Transverse colon (tissue), 4 donors: ENCODE data around the gene KIAA1217. TPM values are rescaled to one million over a fixed set of nuclear protein-coding genes. Genes with fewer than 3 reads are reported as not detected.

Experiments used
- DNase-seq: peaks from one replicate; pipeline ENCODE4 v3.0.0-alpha.2; 2019
- H3K27ac ChIP-seq, 4 donors: fragments of 200-600 bp; sonication (generic); 2 replicates each; pipeline ENCODE4 v1.5.1; 2016 to 2018; ENCODE audit warnings: inconsistent platforms in 4 of 4
- H3K27me3 ChIP-seq: fragments of 200-600 bp; sonication (generic); 2 replicates; pipeline ENCODE4 v1.5.1; 2017; ENCODE audit warnings: inconsistent platforms
- H3K36me3 ChIP-seq, 4 donors: fragments of 200-600 bp; sonication (generic); 2 replicates each; pipeline ENCODE4 v1.5.1; 2017 to 2019; ENCODE audit warnings: inconsistent platforms in 4 of 4
- H3K4me1 ChIP-seq, 4 donors: fragments of 200-600 bp; sonication (generic); 2 replicates each; pipeline ENCODE4 v1.5.1; 2017 to 2020; ENCODE audit warnings: inconsistent platforms in 4 of 4
- H3K4me3 ChIP-seq, 4 donors: fragments of 200-600 bp; sonication (generic); 1 replicate in 1 of 4; 2 replicates in 3 of 4; pipeline versions ENCODE4 v1.5.1 to v1.6.1; 2017 to 2019; ENCODE audit warnings: inconsistent platforms in 4 of 4
- H3K9me3 ChIP-seq, 2 donors: fragments of 200-600 bp; sonication (generic); 2 replicates each; pipeline ENCODE4 v1.5.1; 2017 to 2019; ENCODE audit warnings: inconsistent platforms in 2 of 2
- EP300 ChIP-seq: sonication (generic); formaldehyde crosslinking; IDR thresholded peaks from one replicate; pipeline ENCODE4 v1.6.1; 2017; ENCODE audit warnings: antibody characterized with exemption, low read depth
- POLR2A ChIP-seq: fragments of 450-650 bp; IDR thresholded peaks from one replicate; pipeline ENCODE4 v1.6.1; 2016; ENCODE audit warnings: antibody characterized with exemption, mild to moderate bottlenecking, moderate library complexity
- POLR2AphosphoS5 ChIP-seq, 3 donors: sonication (generic); formaldehyde crosslinking; IDR thresholded peaks; one replicate each; pipeline ENCODE4 v1.6.1; 2016; ENCODE audit warnings: antibody characterized with exemption in 3 of 3
- WGBS, 2 donors: methylation state at CpG; one replicate each; pipeline ENCODE4 v1.1.5; 2018; ENCODE audit warnings: low coverage in 1 of 2; 5-methylcytosine and 5-hydroxymethylcytosine counted together
- in situ Hi-C, 4 donors: fragments of 200-750 bp; cut with MboI; loops; one replicate each; pipeline versions ENCODE4 v1.15.0 to v1.15.1; 2017; ENCODE audit warnings: low sequenced_read_pairs in 3 of 4, low pct_ligation_motif_present in 1 of 4, low pct_unique_long_range_greater_than_20kb in 1 of 4
- intact Hi-C: fragments of 100-400 bp; cut with DNase I; formaldehyde crosslinking; loops from one replicate; pipeline ENCODE4 v1.15.1; 2023; ENCODE audit warnings: low total_unique reads
- total RNA-seq, 4 donors: library from RNA; depleted of rRNA; stranded (reverse); fragments of >200 nt; gene quantifications; one replicate each; pipeline ENCODE4 v1.1.0, GENCODE V29; 2016
- TF ChIP-seq, protein P1 (sequence below), 5 experiments: fragments of 200-600 bp in 3 of 5; fragments of 450-650 bp in 2 of 5; sonication (generic) in 3 of 5; IDR thresholded peaks; 1 replicate in 2 of 5; 2 replicates in 3 of 5; pipeline ENCODE4 v1.5.1; 2016 to 2017; ENCODE audit warnings: antibody characterized with exemption in 5 of 5, inconsistent platforms in 3 of 5, mild to moderate bottlenecking in 2 of 5, moderate library complexity in 1 of 5

Gene KIAA1217
- total RNA-seq, 4 donors from 2014 or later = 56.5 to 175 (median 72.0) TPM

DNA sequence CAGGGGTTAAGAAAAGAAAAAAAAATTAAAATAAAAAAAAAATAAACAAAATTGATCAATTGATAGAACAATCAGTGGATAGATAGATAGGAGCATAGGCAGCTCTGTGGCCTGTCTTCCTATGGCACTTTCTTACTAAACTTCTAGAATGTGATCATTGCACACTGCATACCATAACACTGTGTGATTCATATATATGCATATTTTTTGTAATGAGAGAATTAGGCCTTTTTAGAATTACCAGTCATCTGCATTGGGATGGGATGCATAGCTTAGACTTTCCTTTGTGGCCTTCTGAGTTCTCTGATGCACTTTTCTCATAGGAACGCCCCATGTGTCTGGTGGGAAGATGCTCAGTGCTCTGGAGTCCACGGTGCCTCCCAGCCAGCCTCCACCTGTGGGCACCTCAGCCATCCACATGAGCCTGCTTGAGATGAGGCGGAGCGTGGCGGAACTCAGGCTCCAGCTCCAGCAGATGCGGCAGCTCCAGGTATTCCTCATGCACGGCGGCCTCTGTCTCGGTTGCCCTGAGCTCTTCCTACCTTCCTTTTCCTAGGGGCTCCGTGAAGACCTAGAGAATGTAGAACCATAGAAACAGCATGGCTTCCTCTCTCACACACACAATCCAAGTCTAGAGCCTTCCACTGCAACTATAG is 292.2 kb downstream of the KIAA1217 start:
- no peak for DNase-seq
- Histone ChIP-seq H3K27ac (no peak overlapping the region), H3K4me3 (no peak overlapping the region), H3K36me3 (peaks cover 0 to 7% (median 0%) of the 10 kb centered on the region in 4 donors), H3K4me1 (peaks cover 0 to 4% (median 0%) of the 10 kb centered on the region in 4 donors), H3K27me3 (no peaks in the 10 kb centered on the region), H3K9me3 (no peaks in the 10 kb centered on the region)
- TF ChIP-seq EP300 (no peak), POLR2AphosphoS5 (IDR thresholded peaks at IDR 0.05) (no peak), POLR2A (no peak)
- TF ChIP-seq, protein P1, sequence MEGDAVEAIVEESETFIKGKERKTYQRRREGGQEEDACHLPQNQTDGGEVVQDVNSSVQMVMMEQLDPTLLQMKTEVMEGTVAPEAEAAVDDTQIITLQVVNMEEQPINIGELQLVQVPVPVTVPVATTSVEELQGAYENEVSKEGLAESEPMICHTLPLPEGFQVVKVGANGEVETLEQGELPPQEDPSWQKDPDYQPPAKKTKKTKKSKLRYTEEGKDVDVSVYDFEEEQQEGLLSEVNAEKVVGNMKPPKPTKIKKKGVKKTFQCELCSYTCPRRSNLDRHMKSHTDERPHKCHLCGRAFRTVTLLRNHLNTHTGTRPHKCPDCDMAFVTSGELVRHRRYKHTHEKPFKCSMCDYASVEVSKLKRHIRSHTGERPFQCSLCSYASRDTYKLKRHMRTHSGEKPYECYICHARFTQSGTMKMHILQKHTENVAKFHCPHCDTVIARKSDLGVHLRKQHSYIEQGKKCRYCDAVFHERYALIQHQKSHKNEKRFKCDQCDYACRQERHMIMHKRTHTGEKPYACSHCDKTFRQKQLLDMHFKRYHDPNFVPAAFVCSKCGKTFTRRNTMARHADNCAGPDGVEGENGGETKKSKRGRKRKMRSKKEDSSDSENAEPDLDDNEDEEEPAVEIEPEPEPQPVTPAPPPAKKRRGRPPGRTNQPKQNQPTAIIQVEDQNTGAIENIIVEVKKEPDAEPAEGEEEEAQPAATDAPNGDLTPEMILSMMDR (IDR thresholded peaks at IDR 0.05) = no peak
- intact Hi-C loops = no loop called here
- in situ Hi-C loops = loop anchor here in 3 of 4 donors (25.0 kb wide), 3 partner anchors 89 to 514 kb away; partner anchors contain the start of gene KIAA1217 (in 1 of the 3)
- 91% methylated on average over 9 of the region's 10 CpGs; no CpG with 5 or more reads in 1 of the 2 donors for WGBS, 2 donors

DNA sequence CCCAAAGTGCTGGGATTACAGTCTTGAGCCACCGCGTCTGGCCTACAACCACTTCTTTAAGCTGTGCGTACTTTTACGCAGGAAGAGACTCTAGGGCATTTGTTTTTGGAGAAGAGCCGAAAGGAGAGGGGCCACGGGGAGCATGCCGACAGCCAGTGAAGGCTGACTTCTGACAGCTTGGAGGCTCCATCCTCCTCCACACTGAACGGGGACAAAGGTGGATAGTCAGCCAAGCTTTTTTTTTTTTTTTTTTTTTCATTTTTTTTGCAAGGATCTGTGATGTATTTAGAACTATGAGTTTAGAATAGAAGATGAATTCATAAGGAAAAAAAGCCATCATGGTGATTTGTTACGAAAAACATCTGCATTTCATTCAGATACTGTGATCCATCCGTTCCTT is 293.1 kb downstream of the KIAA1217 start:
- H3K27me3 ChIP-seq = no peaks in the 10 kb centered on the region
- intact Hi-C loops (no loop called here), in situ Hi-C loops (loop anchor here in 3 of 4 donors (25.0 kb wide), 3 partner anchors 90 to 515 kb away; partner anchors contain the start of gene KIAA1217 (in 1 of the 3))
- no peaks in the 10 kb centered on the region for H3K9me3 ChIP-seq
- WGBS, 2 donors = 83 to 86% methylated on average over 8 to 10 of the region's 10 CpGs
- H3K27ac ChIP-seq = no peak overlapping the region
- H3K4me3 ChIP-seq = no peak overlapping the region
- no peak for DNase-seq
- TF ChIP-seq EP300 (no peak), POLR2AphosphoS5 (IDR thresholded peaks at IDR 0.05) (no peak), POLR2A (no peak)
- TF ChIP-seq, protein P1 (IDR thresholded peaks at IDR 0.05) = no peak
- H3K36me3 ChIP-seq = peaks cover 0 to 11% (median 0%) of the 10 kb centered on the region in 4 donors
- peaks cover 0 to 4% (median 0%) of the 10 kb centered on the region in 4 donors for H3K4me1 ChIP-seq

DNA sequence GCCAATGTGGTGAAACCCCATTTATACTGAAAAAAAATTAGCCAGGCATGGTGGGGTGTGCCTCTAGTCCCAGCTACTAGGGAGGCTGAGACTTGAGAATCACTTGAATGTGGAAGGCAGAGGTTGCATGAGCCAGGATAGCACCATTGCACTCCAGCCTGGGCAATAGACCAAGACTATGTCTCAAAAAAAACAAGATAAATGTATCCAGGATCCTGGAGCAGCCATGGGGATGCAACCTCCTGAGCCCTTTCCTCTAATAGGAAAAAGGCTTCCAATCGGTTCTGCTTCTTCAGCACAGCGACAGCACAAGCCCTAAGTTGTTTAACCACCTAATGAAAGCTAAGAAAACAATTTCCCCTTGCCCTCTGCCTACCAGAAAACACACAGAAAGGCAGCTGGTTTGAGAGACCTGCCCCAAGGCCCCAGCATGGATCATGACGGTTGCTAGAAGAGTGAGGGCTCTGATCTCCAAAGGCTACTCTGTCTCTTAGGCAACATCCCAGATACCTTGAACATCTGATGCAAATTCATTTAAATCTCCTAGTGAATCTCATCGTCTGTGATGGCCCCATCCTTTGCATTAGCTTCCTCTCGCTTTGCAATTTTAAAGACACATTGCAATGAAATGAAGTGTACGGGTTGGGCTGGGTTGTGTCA is 294.0 kb downstream of the KIAA1217 start:
- peaks cover 0 to 8% (median 0%) of the 10 kb centered on the region in 4 donors for H3K36me3 ChIP-seq
- in situ Hi-C loops (loop anchor here in 3 of 4 donors (25.0 kb wide), 3 partner anchors 91 to 516 kb away; partner anchors contain the start of gene KIAA1217 (in 1 of the 3)), intact Hi-C loops (no loop called here)
- peaks cover 0 to 4% (median 0%) of the 10 kb centered on the region in 4 donors for H3K4me1 ChIP-seq
- H3K27ac ChIP-seq = no peak overlapping the region
- no peaks in the 10 kb centered on the region for H3K9me3 ChIP-seq
- H3K27me3 ChIP-seq = no peaks in the 10 kb centered on the region
- DNase-seq = no peak
- WGBS, 2 donors = 77% methylated on average over 6 of the region's 6 CpGs
- H3K4me3 ChIP-seq = no peak overlapping the region
- TF ChIP-seq, protein P1 (IDR thresholded peaks at IDR 0.05) = no peak
- TF ChIP-seq EP300 (no peak), POLR2AphosphoS5 (IDR thresholded peaks at IDR 0.05) (no peak), POLR2A (no peak)
